Measurements from ENCODE around the gene TICAM2.

The TICAM2 gene

GRCh38 chr5:115544436-115545350 is 57.6 kb downstream of the TICAM2 start, which contains the start of gene FEM1C:
Gene FEM1C (minus strand): TSS chr5:115544775. CDS start chr5:115543493, 1,282 bp downstream.
- H3K4me3 ChIP-seq (ENCODE audit: low read length), result peak within 1 kb of the TSS; percentile 97
- H3K27ac ChIP-seq (ENCODE audit: low read length), result peak within 1 kb of the TSS; percentile 85
- H3K9me3 ChIP-seq (ENCODE audit: control insufficient read depth, low read depth, low read length), result peaks cover 9% of the 10 kb centered on the region
- H3K27me3 ChIP-seq (ENCODE audit: control insufficient read depth, insufficient read depth, low read length), result no peaks in the 10 kb centered on the region
- peaks cover 37% of the 10 kb centered on the region for H3K4me1 ChIP-seq (ENCODE audit: control insufficient read depth, low read depth, low read length)
- peak within 1 kb of the TSS; percentile 96 for H3K9ac ChIP-seq (ENCODE audit: low read length)
- H3K36me3 ChIP-seq (ENCODE audit: control insufficient read depth, low read depth, low read length), result peaks cover 23% of the 10 kb centered on the region

GRCh38 chr5:115544043-115544435 is 58.2 kb downstream of the TICAM2 start:
- H3K27ac ChIP-seq (ENCODE audit: low read length), result peak overlapping the region; percentile 85
- H3K27me3 ChIP-seq (ENCODE audit: control insufficient read depth, insufficient read depth, low read length), result no peaks in the 10 kb centered on the region
- H3K9me3 ChIP-seq (ENCODE audit: control insufficient read depth, low read depth, low read length), result peaks cover 9% of the 10 kb centered on the region
- H3K4me1 ChIP-seq (ENCODE audit: control insufficient read depth, low read depth, low read length), result peaks cover 34% of the 10 kb centered on the region
- peaks cover 30% of the 10 kb centered on the region for H3K36me3 ChIP-seq (ENCODE audit: control insufficient read depth, low read depth, low read length)
- H3K4me3 ChIP-seq (ENCODE audit: low read length), result peak overlapping the region; percentile 97
- H3K9ac ChIP-seq (ENCODE audit: low read length), result peak overlapping the region; percentile 96

- H3K27me3 ChIP-seq (ENCODE audit: control insufficient read depth, insufficient read depth, low read length), result no peaks in the 10 kb centered on the region
- peak overlapping the region; percentile 85 for H3K27ac ChIP-seq (ENCODE audit: low read length)
- H3K9ac ChIP-seq (ENCODE audit: low read length), result peak overlapping the region; percentile 96
- peaks cover 33% of the 10 kb centered on the region for H3K36me3 ChIP-seq (ENCODE audit: control insufficient read depth, low read depth, low read length)
- H3K4me3 ChIP-seq (ENCODE audit: low read length), result peak overlapping the region; percentile 97
- H3K9me3 ChIP-seq (ENCODE audit: control insufficient read depth, low read depth, low read length), result peaks cover 9% of the 10 kb centered on the region
- H3K4me1 ChIP-seq (ENCODE audit: control insufficient read depth, low read depth, low read length), result peaks cover 31% of the 10 kb centered on the region
Measured at GRCh38 chr5:115543365-115544042, 58.8 kb downstream of the TICAM2 start.

GRCh38 chr5:115542651-115543364 is 59.5 kb downstream of the TICAM2 start:
- peaks cover 9% of the 10 kb centered on the region for H3K9me3 ChIP-seq (ENCODE audit: control insufficient read depth, low read depth, low read length)
- H3K27ac ChIP-seq (ENCODE audit: low read length), result no peak overlapping the region
- peaks cover 31% of the 10 kb centered on the region for H3K4me1 ChIP-seq (ENCODE audit: control insufficient read depth, low read depth, low read length)
- H3K27me3 ChIP-seq (ENCODE audit: control insufficient read depth, insufficient read depth, low read length), result no peaks in the 10 kb centered on the region
- H3K36me3 ChIP-seq (ENCODE audit: control insufficient read depth, low read depth, low read length), result peaks cover 38% of the 10 kb centered on the region
- H3K9ac ChIP-seq (ENCODE audit: low read length), result peak overlapping the region; percentile 96
- peak overlapping the region; percentile 97 for H3K4me3 ChIP-seq (ENCODE audit: low read length)

- peak overlapping the region; percentile 97 for H3K4me3 ChIP-seq (ENCODE audit: low read length)
- H3K4me1 ChIP-seq (ENCODE audit: control insufficient read depth, low read depth, low read length), result peaks cover 31% of the 10 kb centered on the region
- H3K9ac ChIP-seq (ENCODE audit: low read length), result peak overlapping the region; percentile 49
- H3K27ac ChIP-seq (ENCODE audit: low read length), result no peak overlapping the region
- H3K36me3 ChIP-seq (ENCODE audit: control insufficient read depth, low read depth, low read length), result peaks cover 38% of the 10 kb centered on the region
- no peaks in the 10 kb centered on the region for H3K27me3 ChIP-seq (ENCODE audit: control insufficient read depth, insufficient read depth, low read length)
- H3K9me3 ChIP-seq (ENCODE audit: control insufficient read depth, low read depth, low read length), result peaks cover 9% of the 10 kb centered on the region
Measured at GRCh38 chr5:115542086-115542485, 60.2 kb downstream of the TICAM2 start.

GRCh38 chr5:115541611-115542010 is 60.7 kb downstream of the TICAM2 start:
- Histone ChIP-seq H3K4me1 (ENCODE audit: control insufficient read depth, low read depth, low read length) (peaks cover 31% of the 10 kb centered on the region), H3K27ac (ENCODE audit: low read length) (no peak overlapping the region), H3K9ac (ENCODE audit: low read length) (peak overlapping the region; percentile 49), H3K9me3 (ENCODE audit: control insufficient read depth, low read depth, low read length) (peaks cover 9% of the 10 kb centered on the region), H3K27me3 (ENCODE audit: control insufficient read depth, insufficient read depth, low read length) (no peaks in the 10 kb centered on the region), H3K36me3 (ENCODE audit: control insufficient read depth, low read depth, low read length) (peaks cover 38% of the 10 kb centered on the region), H3K4me3 (ENCODE audit: low read length) (peak overlapping the region; percentile 97)

- H3K36me3 ChIP-seq (ENCODE audit: control insufficient read depth, low read depth, low read length), result peaks cover 50% of the 10 kb centered on the region
- H3K9ac ChIP-seq (ENCODE audit: low read length), result no peak overlapping the region
- no peak overlapping the region for H3K27ac ChIP-seq (ENCODE audit: low read length)
- H3K4me1 ChIP-seq (ENCODE audit: control insufficient read depth, low read depth, low read length), result peaks cover 10% of the 10 kb centered on the region
- H3K27me3 ChIP-seq (ENCODE audit: control insufficient read depth, insufficient read depth, low read length), result no peaks in the 10 kb centered on the region
- no peak overlapping the region for H3K4me3 ChIP-seq (ENCODE audit: low read length)
- H3K9me3 ChIP-seq (ENCODE audit: control insufficient read depth, low read depth, low read length), result no peaks in the 10 kb centered on the region
Measured at GRCh38 chr5:115535479-115536035, 66.7 kb downstream of the TICAM2 start.

GRCh38 chr5:115532517-115532916 is 69.8 kb downstream of the TICAM2 start:
- Histone ChIP-seq H3K27me3 (ENCODE audit: control insufficient read depth, insufficient read depth, low read length) (no peaks in the 10 kb centered on the region), H3K36me3 (ENCODE audit: control insufficient read depth, low read depth, low read length) (peaks cover 30% of the 10 kb centered on the region), H3K4me1 (ENCODE audit: control insufficient read depth, low read depth, low read length) (no peaks in the 10 kb centered on the region), H3K9me3 (ENCODE audit: control insufficient read depth, low read depth, low read length) (no peaks in the 10 kb centered on the region), H3K4me3 (ENCODE audit: low read length) (no peak overlapping the region), H3K9ac (ENCODE audit: low read length) (no peak overlapping the region), H3K27ac (ENCODE audit: low read length) (no peak overlapping the region)

GRCh38 chr5:115531787-115532367 is 70.4 kb downstream of the TICAM2 start:
- no peaks in the 10 kb centered on the region for H3K9me3 ChIP-seq (ENCODE audit: control insufficient read depth, low read depth, low read length)
- H3K27ac ChIP-seq (ENCODE audit: low read length), result no peak overlapping the region
- peaks cover 30% of the 10 kb centered on the region for H3K36me3 ChIP-seq (ENCODE audit: control insufficient read depth, low read depth, low read length)
- no peak overlapping the region for H3K4me3 ChIP-seq (ENCODE audit: low read length)
- H3K4me1 ChIP-seq (ENCODE audit: control insufficient read depth, low read depth, low read length), result no peaks in the 10 kb centered on the region
- H3K9ac ChIP-seq (ENCODE audit: low read length), result no peak overlapping the region
- no peaks in the 10 kb centered on the region for H3K27me3 ChIP-seq (ENCODE audit: control insufficient read depth, insufficient read depth, low read length)

- H3K27ac ChIP-seq (ENCODE audit: low read length), result no peak overlapping the region
- no peaks in the 10 kb centered on the region for H3K9me3 ChIP-seq (ENCODE audit: control insufficient read depth, low read depth, low read length)
- no peaks in the 10 kb centered on the region for H3K4me1 ChIP-seq (ENCODE audit: control insufficient read depth, low read depth, low read length)
- no peak overlapping the region for H3K9ac ChIP-seq (ENCODE audit: low read length)
- no peaks in the 10 kb centered on the region for H3K27me3 ChIP-seq (ENCODE audit: control insufficient read depth, insufficient read depth, low read length)
- H3K36me3 ChIP-seq (ENCODE audit: control insufficient read depth, low read depth, low read length), result peaks cover 28% of the 10 kb centered on the region
- no peak overlapping the region for H3K4me3 ChIP-seq (ENCODE audit: low read length)
Measured at GRCh38 chr5:115531380-115531779, 70.9 kb downstream of the TICAM2 start.

- Histone ChIP-seq H3K27me3 (ENCODE audit: control insufficient read depth, insufficient read depth, low read length) (no peaks in the 10 kb centered on the region), H3K9ac (ENCODE audit: low read length) (no peak overlapping the region), H3K4me3 (ENCODE audit: low read length) (no peak overlapping the region), H3K9me3 (ENCODE audit: control insufficient read depth, low read depth, low read length) (no peaks in the 10 kb centered on the region), H3K27ac (ENCODE audit: low read length) (no peak overlapping the region), H3K36me3 (ENCODE audit: control insufficient read depth, low read depth, low read length) (peaks cover 22% of the 10 kb centered on the region), H3K4me1 (ENCODE audit: control insufficient read depth, low read depth, low read length) (no peaks in the 10 kb centered on the region)
Measured at GRCh38 chr5:115530426-115530825, 71.9 kb downstream of the TICAM2 start.
